K562 treated with DMSO at 1 percent for 12 hours (cell line): Measurements from ENCODE around the gene TESMIN. TPM values are rescaled to one million over a fixed set of nuclear protein-coding genes. Genes with fewer than 3 reads are reported as not detected.

Source experiments
- total RNA-seq: library from RNA; unstranded; fragments of 300-600 nt; gene quantifications from 2 replicates; pipeline ENCODE4 v1.2.3, GENCODE V29; 2022; ENCODE audit not compliant: insufficient read depth

The TESMIN gene, protein sequence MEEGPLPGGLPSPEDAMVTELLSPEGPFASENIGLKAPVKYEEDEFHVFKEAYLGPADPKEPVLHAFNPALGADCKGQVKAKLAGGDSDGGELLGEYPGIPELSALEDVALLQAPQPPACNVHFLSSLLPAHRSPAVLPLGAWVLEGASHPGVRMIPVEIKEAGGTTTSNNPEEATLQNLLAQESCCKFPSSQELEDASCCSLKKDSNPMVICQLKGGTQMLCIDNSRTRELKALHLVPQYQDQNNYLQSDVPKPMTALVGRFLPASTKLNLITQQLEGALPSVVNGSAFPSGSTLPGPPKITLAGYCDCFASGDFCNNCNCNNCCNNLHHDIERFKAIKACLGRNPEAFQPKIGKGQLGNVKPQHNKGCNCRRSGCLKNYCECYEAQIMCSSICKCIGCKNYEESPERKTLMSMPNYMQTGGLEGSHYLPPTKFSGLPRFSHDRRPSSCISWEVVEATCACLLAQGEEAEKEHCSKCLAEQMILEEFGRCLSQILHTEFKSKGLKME
- 9.2 and 20.6 TPM in 2 replicates for total RNA-seq

DNA sequence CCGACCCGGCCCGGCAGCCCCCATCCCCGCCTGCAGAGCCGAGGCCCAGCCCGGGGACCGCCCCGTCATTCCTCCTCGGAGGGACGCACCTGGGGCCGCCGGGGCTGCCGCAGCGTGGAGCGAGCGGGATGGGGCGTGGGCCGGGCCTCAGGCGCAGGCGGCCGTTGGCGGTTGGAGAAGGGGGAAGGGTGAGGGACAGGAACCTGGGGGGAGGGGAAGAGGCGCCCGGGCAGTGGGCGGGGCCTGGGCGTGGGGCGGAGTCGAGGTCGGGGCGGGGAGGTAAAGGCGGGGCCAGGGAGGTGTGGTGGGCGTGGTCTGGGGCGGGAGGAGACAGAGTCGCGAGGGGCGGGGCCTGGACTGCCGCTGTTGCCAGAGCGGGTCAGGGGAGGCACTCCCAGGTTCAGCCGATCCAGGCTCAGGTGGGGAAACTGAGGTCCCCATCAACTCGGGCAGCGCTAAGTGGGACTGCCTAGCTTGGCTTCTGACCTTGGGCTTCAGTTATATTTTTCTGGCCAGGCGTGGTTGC, at the start of gene TESMIN:
TSS of gene TESMIN (minus strand) at position 190 of the 526 bp plus-strand sequence. CDS start 860 bp downstream, outside the sequence.

DNA sequence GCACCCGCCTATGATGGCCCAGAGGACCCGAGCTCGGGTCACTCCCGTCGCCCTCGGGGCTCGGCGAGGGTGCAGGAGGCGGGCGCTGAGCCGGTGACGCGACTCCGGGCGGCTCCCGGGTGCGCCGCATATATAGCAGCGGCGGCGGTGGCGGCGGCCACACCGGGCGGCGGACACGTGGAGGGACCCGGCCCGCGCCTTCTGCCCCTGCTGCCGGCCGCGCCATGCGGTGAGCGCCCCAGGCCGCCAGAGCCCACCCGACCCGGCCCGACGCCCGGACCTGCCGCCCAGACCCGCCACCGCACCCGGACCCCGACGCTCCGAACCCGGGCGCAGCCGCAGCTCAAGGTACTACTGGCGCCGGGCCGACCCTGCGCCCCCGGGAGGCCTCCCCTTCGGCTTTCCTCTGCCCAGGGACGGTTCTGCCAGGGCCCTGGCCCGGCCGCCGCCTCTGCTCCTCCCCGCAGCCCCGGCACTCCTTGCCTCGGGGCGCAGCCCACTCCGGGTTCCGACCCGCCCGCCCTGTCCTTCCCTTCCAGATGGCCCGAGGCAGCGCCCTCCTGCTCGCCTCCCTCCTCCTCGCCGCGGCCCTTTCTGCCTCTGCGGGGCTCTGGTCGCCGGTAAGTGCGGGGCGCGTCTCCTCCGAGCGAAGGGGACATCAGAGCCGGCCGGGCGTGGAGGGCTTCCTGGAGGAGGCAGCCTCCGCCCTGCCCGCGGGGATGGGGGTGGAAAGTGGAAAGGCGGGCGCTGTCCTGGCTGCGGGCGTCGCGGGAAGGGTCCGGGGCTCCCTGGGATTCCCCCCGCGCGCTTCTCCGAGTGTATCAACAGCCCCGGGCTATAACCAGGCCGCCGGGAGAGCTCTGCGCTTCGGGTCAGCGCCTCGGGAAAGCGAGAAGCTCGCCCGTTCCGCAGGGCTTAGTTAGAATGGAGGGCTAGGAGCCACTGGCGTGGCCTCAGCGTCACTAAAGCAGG, 66.6 kb downstream of the TESMIN start, which contains the start of gene GAL:
TSS of gene GAL (plus strand) at position 160 of the 972 bp plus-strand sequence. CDS start at position 540, 380 bp downstream.

Other genes with a start within 250 kb of the TESMIN start
- gene GAL, start 67.0 kb downstream of the TESMIN start, total RNA-seq, result 17.6 and 19.3 TPM in 2 replicates
- gene CPT1A, start 90.4 kb upstream of the TESMIN start, total RNA-seq, result 5.1 and 11.5 TPM in 2 replicates
- 136 and 188 TPM in 2 replicates for gene MRPL21, start 152.3 kb upstream of the TESMIN start, total RNA-seq
- gene IGHMBP2, start 152.4 kb upstream of the TESMIN start, total RNA-seq, result 16.4 and 18.6 TPM in 2 replicates
- gene MRGPRD, start 229.5 kb upstream of the TESMIN start, total RNA-seq, result not detected in 2 replicates